GM08714 (cell line): ENCODE measurements around the gene CD151.

Experiments
- H3K4me3 ChIP-seq: fragments of 200-500 bp; sonication (Bioruptor generic); 2 replicates; pipeline ENCODE4 v1.5.1; 2014; ENCODE audit warnings: mild to moderate bottlenecking, low read length, inconsistent platforms
- ZNF274 ChIP-seq: IDR thresholded peaks from 2 replicates; pipeline ENCODE4 v1.6.1; 2012; ENCODE audit warnings: mild to moderate bottlenecking, low read depth, low read length

The CD151 gene

DNA sequence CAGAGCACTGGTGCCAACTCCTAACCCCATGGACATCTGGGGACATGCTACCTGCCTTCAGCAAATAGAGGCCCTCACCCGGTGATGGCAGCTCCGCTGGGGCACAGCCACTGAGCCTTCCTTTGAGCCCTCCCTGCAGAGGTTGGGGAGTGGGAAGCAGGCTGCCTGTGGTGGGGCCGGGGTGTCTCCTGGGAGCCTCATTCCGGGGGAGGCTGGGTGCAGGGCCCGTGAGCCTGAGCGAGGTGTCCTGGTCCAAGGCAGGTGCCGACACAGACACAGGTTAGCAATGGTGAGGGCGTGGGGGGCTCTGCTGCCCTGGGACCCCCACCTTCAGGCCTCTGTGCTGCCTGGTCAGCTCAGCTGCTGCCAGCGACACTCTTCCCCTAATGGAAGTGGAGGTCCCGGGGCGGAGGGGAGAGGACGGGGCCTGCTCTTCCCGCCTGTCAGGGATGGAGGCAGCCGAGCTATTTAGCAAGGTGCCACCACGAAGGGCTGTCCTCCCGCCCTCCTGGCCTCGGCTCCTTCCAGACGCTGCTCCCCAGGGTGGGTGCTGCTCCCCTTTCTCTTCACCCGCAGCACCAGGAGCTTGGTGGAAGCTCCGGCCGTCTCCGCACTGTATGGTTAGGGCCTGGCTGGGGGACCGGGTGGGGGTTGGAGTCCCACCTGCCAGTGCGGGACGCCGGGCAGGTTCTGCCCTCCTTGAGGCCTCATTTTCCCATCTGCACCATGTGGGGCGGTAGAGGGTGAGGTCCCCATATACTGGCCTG is 21.1 kb downstream of the CD151 start:
- no peak overlapping the region for H3K4me3 ChIP-seq
- TF ChIP-seq ZNF274, result no peak

DNA sequence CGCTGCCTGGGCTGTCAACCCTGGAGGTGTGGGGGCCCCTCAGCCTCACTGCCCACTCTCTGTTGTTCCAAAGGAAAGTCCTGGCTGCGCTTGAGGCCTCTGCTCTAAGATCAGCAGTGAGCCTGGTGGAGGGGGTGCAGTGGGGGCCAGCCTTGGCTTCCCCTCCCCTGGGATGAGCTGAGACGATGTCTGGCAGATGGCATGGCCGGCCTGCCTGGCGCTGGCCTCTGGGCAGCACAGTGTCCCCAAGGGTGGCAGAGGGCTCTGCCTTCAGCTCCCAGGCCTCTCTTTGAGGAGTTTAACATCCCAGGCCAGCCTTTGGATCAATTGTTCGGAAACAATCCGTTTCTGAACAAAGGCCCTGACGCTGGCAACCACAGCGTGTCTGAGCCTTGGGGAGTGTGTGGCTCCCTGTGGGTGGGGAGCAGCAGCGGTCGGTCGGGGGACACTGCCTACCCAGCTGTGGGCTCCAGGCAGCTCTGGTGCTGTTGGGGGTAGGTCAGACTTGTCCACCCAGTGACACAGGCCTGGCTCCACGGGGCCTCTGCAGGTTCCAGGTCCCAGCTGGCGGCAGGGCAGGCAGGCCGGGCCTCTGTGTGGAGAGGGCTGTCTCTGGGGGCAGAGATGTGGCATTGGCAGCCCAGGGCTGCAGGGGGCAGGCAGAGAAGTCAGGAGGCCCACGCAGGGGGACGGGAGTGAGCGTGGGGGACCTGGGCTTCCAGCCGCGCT is 22.0 kb downstream of the CD151 start:
- no peak overlapping the region for H3K4me3 ChIP-seq
- TF ChIP-seq ZNF274, result no peak

DNA sequence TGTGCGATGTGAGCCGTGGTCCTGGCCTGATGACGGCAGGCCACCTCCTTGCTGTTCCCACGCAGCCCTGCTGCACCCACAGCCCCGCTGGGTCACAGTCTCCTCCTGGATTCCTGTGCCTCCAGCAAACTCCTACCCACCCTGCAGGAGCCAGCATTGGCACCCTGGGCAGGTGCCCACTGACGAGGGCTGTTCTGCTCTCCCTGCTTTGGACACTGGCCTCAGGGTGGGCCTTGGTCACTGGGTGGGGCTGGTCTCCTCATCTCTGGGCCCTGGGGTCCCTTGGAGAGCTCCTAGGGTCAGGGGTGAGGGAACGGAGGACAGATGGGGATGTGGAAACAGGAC is 22.6 kb downstream of the CD151 start:
- TF ChIP-seq ZNF274, result no peak
- no peak overlapping the region for H3K4me3 ChIP-seq

DNA sequence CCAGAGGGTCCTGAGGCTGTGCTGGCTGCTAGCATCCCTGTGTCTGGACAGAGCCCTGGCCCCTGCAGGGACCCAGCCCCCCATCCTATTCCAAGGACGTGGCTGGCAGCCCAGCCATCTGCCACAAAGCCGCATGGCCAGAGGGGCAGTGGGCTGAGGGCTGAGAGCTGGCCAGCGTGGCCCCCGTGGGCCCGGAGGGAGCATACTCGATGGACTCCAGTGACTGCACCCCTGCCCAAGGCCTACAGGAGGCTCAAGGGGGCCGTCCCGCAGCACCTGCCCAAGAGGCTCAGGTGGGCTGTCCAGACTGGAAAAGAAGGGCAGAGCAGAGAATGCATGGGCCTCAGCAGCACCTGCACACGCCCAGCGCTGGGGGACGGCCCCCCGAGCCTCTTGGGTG is 23.0 kb downstream of the CD151 start:
- no peak for TF ChIP-seq ZNF274
- H3K4me3 ChIP-seq, result no peak overlapping the region

DNA sequence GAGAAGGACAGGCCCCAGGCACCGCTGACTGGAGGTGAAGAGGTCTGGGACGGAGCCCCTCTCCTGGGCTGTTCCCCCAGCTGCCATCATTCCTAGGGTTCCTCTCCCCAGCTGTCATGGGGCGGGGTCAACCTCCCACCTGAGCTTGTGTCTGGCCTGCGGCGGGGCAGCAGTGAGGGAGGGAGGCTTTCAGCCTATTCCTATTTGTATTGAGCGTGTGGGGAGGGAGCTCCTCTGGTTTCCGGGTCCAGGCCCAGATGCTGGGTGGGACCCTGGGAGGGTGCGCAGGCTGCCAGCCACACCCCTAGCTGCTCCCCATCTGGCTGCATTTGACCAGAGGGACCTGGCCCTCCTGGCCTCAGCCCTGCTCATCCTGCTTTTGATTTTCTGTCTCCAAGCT is 23.6 kb downstream of the CD151 start:
- no peak overlapping the region for H3K4me3 ChIP-seq
- TF ChIP-seq ZNF274, result no peak

DNA sequence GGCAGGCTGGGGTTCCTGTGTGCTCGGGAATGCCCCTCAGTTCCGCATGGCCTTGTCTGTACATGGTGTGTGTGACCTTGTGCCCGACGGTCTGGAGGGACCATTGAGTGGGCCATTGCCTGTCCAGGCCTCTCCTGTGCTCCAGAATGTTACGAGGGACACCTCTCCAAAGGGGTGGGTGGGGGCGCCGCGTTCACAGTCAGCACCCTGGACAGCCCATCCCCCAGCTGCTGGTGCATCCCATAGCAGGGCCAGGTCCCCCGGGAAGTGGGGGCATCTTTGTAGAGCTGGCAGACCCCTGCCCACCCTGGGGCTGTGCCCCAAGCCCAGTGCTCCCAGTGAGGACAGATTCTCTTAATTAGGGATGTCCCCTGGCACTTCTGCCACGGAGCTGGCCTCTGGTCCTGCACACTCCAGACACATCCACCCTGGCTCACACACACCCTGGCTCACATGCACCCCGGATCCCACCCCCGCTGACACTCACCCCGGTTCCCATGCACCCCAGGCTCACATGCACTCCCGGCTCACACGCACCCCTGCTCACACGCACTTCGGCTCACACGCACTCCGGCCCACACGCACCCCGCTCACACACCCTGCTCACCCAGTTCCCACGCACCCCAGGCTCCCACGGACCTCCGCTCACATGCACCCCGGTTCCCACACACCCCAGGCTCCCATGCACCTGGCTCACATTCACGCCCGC is 25.5 kb downstream of the CD151 start:
- no peak for TF ChIP-seq ZNF274
- no peak overlapping the region for H3K4me3 ChIP-seq

DNA sequence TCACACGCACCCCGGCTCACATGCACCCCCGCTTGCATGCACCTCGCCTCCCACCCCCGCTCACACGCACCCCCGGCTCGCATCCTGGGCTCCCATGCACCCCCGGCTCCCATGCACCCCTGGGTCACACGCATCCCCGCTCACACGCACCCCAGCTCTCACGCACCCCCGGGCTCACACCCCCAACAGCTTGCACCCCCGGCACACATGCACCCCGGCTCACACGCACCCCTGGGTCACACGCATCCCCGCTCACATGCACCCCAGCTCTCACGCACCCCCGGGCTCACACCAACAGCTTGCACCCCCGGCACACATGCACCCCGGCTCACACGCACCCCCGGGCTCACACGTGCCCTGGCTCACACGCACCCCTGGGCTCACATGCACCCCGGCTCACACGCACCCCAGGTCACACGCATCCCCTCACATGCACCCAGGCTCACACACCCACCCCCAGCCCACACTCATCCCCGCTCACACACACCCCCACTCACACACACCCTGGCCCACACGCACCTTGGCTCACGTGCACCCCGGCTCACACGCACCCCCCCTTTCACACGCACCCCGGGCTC is 26.1 kb downstream of the CD151 start:
- no peak overlapping the region for H3K4me3 ChIP-seq
- TF ChIP-seq ZNF274, result no peak

DNA sequence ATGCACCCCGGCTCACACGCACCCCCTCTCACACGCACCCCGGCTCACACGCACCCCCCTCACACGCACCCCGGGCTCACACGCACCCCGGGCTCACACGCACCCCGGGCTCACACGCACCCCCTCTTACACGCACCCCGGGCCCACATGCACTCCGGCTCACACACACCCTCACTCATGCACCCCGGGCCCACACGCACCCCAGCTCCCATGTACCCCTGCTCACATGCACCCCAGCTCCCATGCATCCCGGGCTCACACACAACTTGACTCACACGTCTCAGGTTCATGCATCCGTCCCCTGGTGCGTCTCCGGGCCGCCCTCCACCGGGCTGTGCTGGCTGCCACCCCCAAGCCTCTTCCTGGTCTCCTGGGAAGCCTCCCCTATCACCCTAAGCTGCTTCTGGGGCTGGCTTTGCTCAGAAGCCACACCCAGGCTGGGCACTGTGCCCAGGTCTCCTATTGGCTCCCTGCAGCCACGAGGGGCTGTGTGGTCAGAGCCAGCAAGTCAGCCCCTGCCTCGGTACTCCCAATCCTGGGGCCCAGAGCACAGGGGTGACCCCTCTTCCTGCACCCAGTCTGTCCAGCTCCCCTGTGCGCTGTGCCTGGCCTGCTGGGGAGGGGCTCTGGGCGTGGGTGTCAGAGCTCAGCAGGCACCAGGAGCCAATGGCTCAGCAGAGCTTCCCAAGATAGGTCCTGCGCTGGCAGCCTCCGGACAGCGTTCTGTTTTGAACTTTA is 26.8 kb downstream of the CD151 start:
- no peak for TF ChIP-seq ZNF274
- H3K4me3 ChIP-seq, result no peak overlapping the region

DNA sequence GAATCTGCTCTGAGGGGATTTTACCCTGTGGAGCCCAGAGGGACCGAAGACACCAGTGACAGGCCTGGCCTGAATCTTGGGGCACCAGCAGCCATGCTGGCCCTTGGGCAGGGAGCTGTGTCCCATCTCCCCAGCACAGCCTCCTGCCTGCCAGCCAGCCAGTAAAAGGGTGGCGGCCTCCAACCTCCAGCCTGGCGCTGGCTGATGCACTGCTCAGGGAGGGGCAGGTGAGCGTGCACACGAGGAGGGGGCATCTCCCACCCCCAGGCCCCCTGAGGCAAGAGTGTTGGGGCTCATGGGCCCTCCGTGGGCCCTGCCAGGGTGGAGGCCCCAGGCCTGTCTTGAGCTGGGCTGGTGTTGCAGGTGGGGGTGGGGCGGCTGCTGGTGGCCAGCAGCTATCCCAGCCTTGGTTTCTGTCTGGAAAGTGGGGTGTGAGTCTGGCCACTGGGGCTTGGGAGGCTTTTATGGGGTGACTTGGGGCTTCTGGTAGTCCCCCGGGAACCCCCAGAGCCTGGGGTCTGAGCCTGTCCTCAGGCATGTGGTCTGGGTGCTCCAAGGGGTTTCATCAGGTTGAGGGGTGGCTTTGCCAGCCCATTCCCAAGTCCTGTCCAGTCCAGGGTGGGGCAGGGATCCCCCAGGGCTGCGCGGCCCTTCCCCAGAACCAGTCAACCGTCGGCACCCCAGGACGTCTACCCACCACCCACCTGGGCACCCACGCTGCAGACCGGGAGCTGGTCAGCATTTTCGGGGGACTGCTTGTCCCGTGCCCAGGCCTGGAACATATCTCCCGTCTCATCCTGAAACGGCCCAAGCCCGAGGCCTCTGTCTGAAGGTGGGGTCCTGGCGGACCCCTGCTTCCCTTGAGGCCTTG is 27.7 kb downstream of the CD151 start:
- TF ChIP-seq ZNF274, result no peak
- no peak overlapping the region for H3K4me3 ChIP-seq

DNA sequence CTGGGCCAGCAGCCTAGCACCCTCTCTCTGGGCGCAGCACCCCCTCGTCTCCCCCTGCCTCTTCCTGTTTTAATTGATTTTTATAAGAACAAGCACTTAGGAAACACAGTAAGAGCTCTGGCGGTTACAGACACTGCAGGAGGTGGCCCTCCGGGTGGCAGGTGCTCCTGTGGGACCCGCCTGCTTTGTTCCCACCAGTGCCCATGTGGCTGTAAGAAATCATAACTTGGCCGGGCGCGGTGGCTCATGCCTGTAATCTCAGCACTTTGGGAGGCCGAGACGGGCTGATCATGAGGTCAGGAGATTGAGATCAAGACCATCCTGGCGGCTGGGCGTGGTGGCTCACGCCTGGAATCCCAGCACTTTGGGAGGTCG is 28.3 kb downstream of the CD151 start:
- H3K4me3 ChIP-seq, result no peak overlapping the region
- TF ChIP-seq ZNF274, result no peak

DNA sequence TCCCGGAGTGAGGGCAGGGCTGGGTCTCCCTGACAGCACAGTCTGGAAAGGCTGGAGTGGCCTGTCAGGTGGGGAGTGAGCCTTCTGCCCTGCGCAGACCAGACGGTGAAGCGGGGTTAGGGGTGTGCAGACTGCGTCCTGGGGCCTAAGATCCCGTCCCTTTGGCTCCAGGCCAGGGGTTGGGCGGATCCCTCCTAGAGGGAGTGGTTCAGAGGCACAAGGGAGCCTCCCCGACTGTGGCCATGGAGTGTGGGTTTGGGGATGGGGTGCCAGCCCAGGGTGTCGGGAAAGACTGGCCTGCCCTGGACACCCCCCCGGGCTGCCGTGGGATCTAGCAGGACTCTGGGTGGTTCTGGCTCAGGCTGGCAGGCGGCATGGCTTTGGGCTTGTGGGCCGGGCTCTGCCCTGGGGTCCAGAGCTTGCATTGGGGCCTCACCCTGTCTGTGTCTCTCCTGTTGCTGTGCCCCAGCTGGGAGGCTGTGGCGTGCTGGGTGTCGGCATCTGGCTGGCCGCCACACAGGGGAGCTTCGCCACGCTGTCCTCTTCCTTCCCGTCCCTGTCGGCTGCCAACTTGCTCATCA is 29.4 kb downstream of the CD151 start:
- H3K4me3 ChIP-seq, result no peak overlapping the region

DNA sequence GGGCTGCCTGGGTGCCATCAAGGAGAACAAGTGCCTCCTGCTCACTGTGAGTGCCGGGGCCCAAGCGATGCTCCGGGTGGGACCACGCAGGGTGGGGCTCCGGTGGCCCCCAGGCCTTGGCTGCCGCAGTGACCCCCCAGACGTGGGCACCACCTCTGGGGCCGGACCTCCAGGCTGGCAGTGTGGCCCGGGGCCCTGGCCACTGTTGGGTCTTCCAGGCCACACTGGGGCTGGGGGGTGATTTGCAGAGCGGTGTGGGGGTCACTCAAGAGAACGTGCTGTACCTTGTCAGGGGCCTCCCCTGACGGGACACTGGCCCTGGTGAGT is 29.9 kb downstream of the CD151 start:
- H3K4me3 ChIP-seq, result no peak overlapping the region
- no peak for TF ChIP-seq ZNF274

More for the DNA sequence above, 29.4 kb downstream of the CD151 start:
- TF ChIP-seq ZNF274, result no peak
